IMR-90 (cell line): ENCODE results near the gene MTOR. TPM values are rescaled to one million over a fixed set of nuclear protein-coding genes. Genes with fewer than 3 reads are reported as not detected.

Source experiments
- ATAC-seq: fragments of 200-7000 bp; cut with Tn5 transposase; 2 replicates; pipeline ENCODE4 v1.9.1; 2020; ENCODE audit warnings: low read depth, mild to moderate bottlenecking, moderate library complexity
- BruUV-seq: library from RNA; stranded (reverse); fragments of 400-500 nt; replicated peaks from 2 replicates; lab custom pipeline; 2021; lab: Mats Ljungman, UMichigan
- CTCF ChIA-PET: fragments of 300-600 bp; formaldehyde crosslinking; extraction: SDS; loops from one replicate; lab custom pipeline; 2021; ENCODE audit warnings: antibody characterized with exemption; lab: Yijun Ruan, JAX
- POLR2A ChIA-PET: fragments of 300-600 bp; sonication (Branson Sonifier 250); formaldehyde crosslinking; loops from one replicate; lab custom pipeline; 2022; ENCODE audit warnings: antibody characterized with exemption; ENCODE audit not compliant: unreplicated experiment; lab: Charles Lee
- DNase-seq: peaks from one replicate; pipeline ENCODE4 v3.0.0; 2013
- H2AFZ ChIP-seq: replicated peaks from 2 replicates; pipeline ENCODE3; 2013; ENCODE audit warnings: low read length, mild to moderate bottlenecking; ENCODE audit not compliant: poor library complexity
- H2AK5ac ChIP-seq: 2 replicates; pipeline ENCODE4 v1.6.1; 2013; ENCODE audit warnings: low read depth, low read length, inconsistent platforms
- H2AK9ac ChIP-seq: replicated peaks from 2 replicates; pipeline ENCODE3; 2013; ENCODE audit warnings: mild to moderate bottlenecking, low read depth, low read length, moderate library complexity; ENCODE audit not compliant: poor library complexity
- H2BK120ac ChIP-seq: 2 replicates; pipeline ENCODE4 v1.6.1; 2013; ENCODE audit warnings: low read depth, low read length, inconsistent platforms
- H2BK15ac ChIP-seq: 3 replicates; pipeline ENCODE4 v1.6.1; 2013; ENCODE audit warnings: low read depth, low read length, inconsistent platforms
- H2BK20ac ChIP-seq: 2 replicates; pipeline ENCODE4 v1.6.1; 2013; ENCODE audit warnings: low read depth, mild to moderate bottlenecking, inconsistent platforms, low read length, moderate library complexity
- H2BK5ac ChIP-seq: 2 replicates; pipeline ENCODE4 v1.6.1; 2013; ENCODE audit warnings: mild to moderate bottlenecking, low read depth, low read length, inconsistent platforms; ENCODE audit not compliant: poor library complexity, severe bottlenecking
- H3K14ac ChIP-seq: replicated peaks from 2 replicates; pipeline ENCODE4 v1.6.1; 2013; ENCODE audit warnings: low read depth, low read length, inconsistent platforms
- H3K18ac ChIP-seq: 2 replicates; pipeline ENCODE4 v1.6.1; 2013; ENCODE audit warnings: low read depth, low read length, control low read depth
- H3K23ac ChIP-seq: 2 replicates; pipeline ENCODE4 v1.6.1; 2013; ENCODE audit warnings: low read depth, low read length, inconsistent platforms
- H3K27ac ChIP-seq: 2 replicates; pipeline ENCODE4 v1.5.1; 2013; ENCODE audit warnings: mild to moderate bottlenecking, control low read depth, low read length; ENCODE audit not compliant: insufficient read depth
- H3K27me3 ChIP-seq: 2 replicates; pipeline ENCODE4 v1.6.1; 2013; ENCODE audit warnings: low read length; ENCODE audit not compliant: control insufficient read depth, insufficient read depth
- H3K36me3 ChIP-seq: 2 replicates; pipeline ENCODE4 v1.6.1; 2013; ENCODE audit warnings: low read length, mixed read lengths; ENCODE audit not compliant: control insufficient read depth, insufficient read depth
- H3K4ac ChIP-seq: 2 replicates; pipeline ENCODE4 v1.6.1; 2013; ENCODE audit warnings: low read depth, low read length, inconsistent platforms
- H3K4me1 ChIP-seq: 2 replicates; pipeline ENCODE4 v1.6.1; 2013; ENCODE audit warnings: low read length, mixed read lengths; ENCODE audit not compliant: control insufficient read depth, insufficient read depth
- H3K4me2 ChIP-seq: 2 replicates; pipeline ENCODE4 v1.6.1; 2013; ENCODE audit warnings: low read depth, mild to moderate bottlenecking, control low read depth, low read length, moderate library complexity
- H3K4me3 ChIP-seq: 2 replicates; pipeline ENCODE4 v1.5.1; 2013; ENCODE audit warnings: low read depth, mild to moderate bottlenecking, control low read depth, low read length, moderate library complexity; ENCODE audit not compliant: insufficient read depth
- H3K56ac ChIP-seq: 2 replicates; pipeline ENCODE4 v1.6.1; 2013; ENCODE audit warnings: low read length, inconsistent platforms; ENCODE audit not compliant: insufficient read depth; ENCODE audit errors: extremely low read depth
- H3K79me1 ChIP-seq, 2 experiments: 2 replicates each; pipeline ENCODE4 v1.6.1; 2013; ENCODE audit warnings: low read length in 2 of 2, inconsistent platforms in 1 of 2, low read depth in 1 of 2
- H3K9ac ChIP-seq: 2 replicates; pipeline ENCODE4 v1.6.1; 2013; ENCODE audit warnings: low read depth, low read length, control low read depth
- H3K9me1 ChIP-seq: 2 replicates; pipeline ENCODE4 v1.6.1; 2013; ENCODE audit warnings: low read length, inconsistent platforms; ENCODE audit not compliant: insufficient read depth
- H3K9me3 ChIP-seq: 2 replicates; pipeline ENCODE4 v1.6.1; 2013; ENCODE audit warnings: low read length; ENCODE audit not compliant: control insufficient read depth, insufficient read depth
- H4K20me1 ChIP-seq: 2 replicates; pipeline ENCODE4 v1.6.1; 2013; ENCODE audit warnings: low read length, inconsistent platforms; ENCODE audit not compliant: insufficient read depth
- H4K5ac ChIP-seq: 2 replicates; pipeline ENCODE4 v1.6.1; 2013; ENCODE audit warnings: mild to moderate bottlenecking, low read depth, low read length, control low read depth
- H4K8ac ChIP-seq, 2 experiments: 2 replicates each; pipeline ENCODE4 v1.6.1; 2013; ENCODE audit warnings: low read depth in 2 of 2, low read length in 2 of 2, control low read depth in 1 of 2, inconsistent platforms in 1 of 2
- H4K91ac ChIP-seq: 2 replicates; pipeline ENCODE4 v1.6.1; 2013; ENCODE audit warnings: low read depth, low read length, inconsistent platforms; ENCODE audit not compliant: insufficient read depth
- CEBPB ChIP-seq: IDR thresholded peaks from 2 replicates; pipeline ENCODE4 v1.6.1; 2012; ENCODE audit warnings: low read depth, low read length, improper control_type of control experiment
- CHD1 ChIP-seq: IDR thresholded peaks from 2 replicates; pipeline ENCODE4 v1.6.1; 2012; ENCODE audit warnings: low read depth, low read length, improper control_type of control experiment
- MAFK ChIP-seq: IDR thresholded peaks from 2 replicates; pipeline ENCODE4 v1.6.1; 2012; ENCODE audit warnings: low read depth, low read length, improper control_type of control experiment
- MXI1 ChIP-seq: IDR thresholded peaks from 2 replicates; pipeline ENCODE4 v1.6.1; 2012; ENCODE audit warnings: low read depth, mild to moderate bottlenecking, low read length, moderate library complexity, borderline replicate concordance
- NFE2L2 ChIP-seq: fragments of 150-350 bp; IDR thresholded peaks from 2 replicates; pipeline ENCODE4 v1.6.1; 2016; ENCODE audit warnings: low read depth, mild to moderate bottlenecking, low read length
- POLR2A ChIP-seq: IDR thresholded peaks from 2 replicates; pipeline ENCODE4 v1.6.1; 2012; ENCODE audit warnings: mild to moderate bottlenecking, low read depth, low read length
- RAD21 ChIP-seq: IDR thresholded peaks from 2 replicates; pipeline ENCODE4 v1.6.1; 2012; ENCODE audit warnings: low read length, improper control_type of control experiment
- RCOR1 ChIP-seq: IDR thresholded peaks from 2 replicates; pipeline ENCODE4 v1.6.1; 2012; ENCODE audit warnings: mild to moderate bottlenecking, low read length, improper control_type of control experiment; ENCODE audit not compliant: insufficient replicate concordance
- RFX5 ChIP-seq: IDR thresholded peaks from 2 replicates; pipeline ENCODE4 v1.8.0; 2012; ENCODE audit warnings: low read depth, mild to moderate bottlenecking, low read length, moderate library complexity
- SMC3 ChIP-seq: fragments of 150-350 bp; IDR thresholded peaks from 2 replicates; pipeline ENCODE4 v1.6.1; 2016; ENCODE audit warnings: low read depth, mild to moderate bottlenecking, antibody characterized with exemption, low read length, moderate library complexity
- WGBS, 2 experiments: methylation state at CpG; one replicate each; pipeline versions ENCODE4 v1.1.5 to v1.1.7; 2013; ENCODE audit warnings: missing lambda C conversion rate in 2 of 2; ENCODE audit not compliant: insufficient read length in 1 of 2; ENCODE audit errors: extremely low coverage in 2 of 2; 5-methylcytosine and 5-hydroxymethylcytosine counted together
- dilution Hi-C: fragments of 300-500 bp; cut with HindIII; formaldehyde crosslinking; loops from one replicate; pipeline ENCODE4 v1.14.3; 2018; ENCODE audit warnings: low sequenced_read_pairs; ENCODE audit not compliant: unreplicated experiment
- in situ Hi-C: fragments of 300-500 bp; cut with MboI; formaldehyde crosslinking; loops from 3 replicates; pipeline ENCODE4 v1.14.3; 2019; ENCODE audit warnings: low sequenced_read_pairs, inconsistent platforms, mixed read lengths
- intact Hi-C: fragments of 100-400 bp; cut with micrococcal nuclease; formaldehyde crosslinking; loops from 2 replicates; pipeline ENCODE4 v1.10.0; 2022
- polyA plus RNA-seq, 3 experiments: library from polyadenylated mRNA; depleted of rRNA; stranded (reverse); fragments of >200 nt; gene quantifications; 2 replicates each; pipeline ENCODE4 v1.2.3, GENCODE V29; 2012; ENCODE audit warnings: low replicate concordance in 1 of 3
- total RNA-seq: library from RNA; depleted of rRNA; stranded (reverse); fragments of >200 nt; gene quantifications from 2 replicates; pipeline ENCODE4 v1.2.3, GENCODE V29; 2012
- TF ChIP-seq, protein P1 (sequence below): fragments of 150-350 bp; IDR thresholded peaks from 2 replicates; pipeline ENCODE4 v1.6.1; 2016; ENCODE audit warnings: low read depth, mild to moderate bottlenecking, low read length, moderate library complexity, borderline replicate concordance
- TF ChIP-seq, protein P2 (sequence below): fragments of 150-350 bp; IDR thresholded peaks from 2 replicates; pipeline ENCODE4 v1.6.1; 2017; ENCODE audit warnings: mild to moderate bottlenecking, antibody characterized with exemption, low read length, low read depth
- TF ChIP-seq, protein P3 (sequence below): conservative IDR thresholded peaks from 2 replicates; pipeline ENCODE4 v1.5.1; 2012; ENCODE audit warnings: mild to moderate bottlenecking, low read depth, low read length, improper control_type of control experiment

MTOR gene
- total and polyA plus RNA-seq, 2 of the 4 experiments (the other 2 are of a cell fraction), result 19.2 to 36.7 TPM

DNA sequence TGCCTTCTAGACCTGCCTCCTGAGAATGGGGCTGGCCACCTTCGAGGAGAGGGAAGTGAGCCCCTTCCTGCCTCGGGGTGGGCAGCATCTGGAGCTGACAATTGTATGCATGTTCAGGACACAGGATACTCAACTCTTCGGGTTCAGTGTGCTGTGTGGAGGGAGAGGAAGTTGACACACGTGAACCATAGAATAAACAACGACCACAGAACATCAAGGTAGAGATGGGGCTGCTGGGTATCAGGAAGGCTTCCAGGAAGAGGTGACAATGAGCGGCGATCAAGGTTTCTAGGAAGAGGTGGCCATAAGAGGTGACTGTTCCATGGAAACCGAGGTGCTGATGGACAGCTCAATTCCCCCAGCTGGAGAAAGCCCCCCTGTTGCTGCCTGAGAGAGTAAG, 32.6 kb upstream of the MTOR start:
- H2AK5ac ChIP-seq, result no peak overlapping the region
- H3K4me1 ChIP-seq, result no peaks in the 10 kb centered on the region; the same call in 1 of the 2 replicates
- no peak overlapping the region for H3K23ac ChIP-seq
- H3K4me2 ChIP-seq, result no peak overlapping the region
- H3K9ac ChIP-seq, result no peak overlapping the region
- no peak overlapping the region for H4K91ac ChIP-seq
- H4K5ac ChIP-seq, result no peak overlapping the region
- in situ Hi-C loops (no loop called here), intact Hi-C loops (no loop called here), dilution Hi-C loops (no loop called here)
- H3K4me3 ChIP-seq, result no peak overlapping the region
- TF ChIP-seq CEBPB (no peak), RFX5 (no peak), MAFK (no peak), POLR2A (no peak), RAD21 (no peak), RCOR1 (no peak), CHD1 (no peak), SMC3 (no peak), MXI1 (no peak), NFE2L2 (no peak)
- TF ChIP-seq, protein P1, sequence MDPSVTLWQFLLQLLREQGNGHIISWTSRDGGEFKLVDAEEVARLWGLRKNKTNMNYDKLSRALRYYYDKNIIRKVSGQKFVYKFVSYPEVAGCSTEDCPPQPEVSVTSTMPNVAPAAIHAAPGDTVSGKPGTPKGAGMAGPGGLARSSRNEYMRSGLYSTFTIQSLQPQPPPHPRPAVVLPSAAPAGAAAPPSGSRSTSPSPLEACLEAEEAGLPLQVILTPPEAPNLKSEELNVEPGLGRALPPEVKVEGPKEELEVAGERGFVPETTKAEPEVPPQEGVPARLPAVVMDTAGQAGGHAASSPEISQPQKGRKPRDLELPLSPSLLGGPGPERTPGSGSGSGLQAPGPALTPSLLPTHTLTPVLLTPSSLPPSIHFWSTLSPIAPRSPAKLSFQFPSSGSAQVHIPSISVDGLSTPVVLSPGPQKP, result no peak
- TF ChIP-seq, protein P2, sequence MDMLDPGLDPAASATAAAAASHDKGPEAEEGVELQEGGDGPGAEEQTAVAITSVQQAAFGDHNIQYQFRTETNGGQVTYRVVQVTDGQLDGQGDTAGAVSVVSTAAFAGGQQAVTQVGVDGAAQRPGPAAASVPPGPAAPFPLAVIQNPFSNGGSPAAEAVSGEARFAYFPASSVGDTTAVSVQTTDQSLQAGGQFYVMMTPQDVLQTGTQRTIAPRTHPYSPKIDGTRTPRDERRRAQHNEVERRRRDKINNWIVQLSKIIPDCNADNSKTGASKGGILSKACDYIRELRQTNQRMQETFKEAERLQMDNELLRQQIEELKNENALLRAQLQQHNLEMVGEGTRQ, result no peak
- TF ChIP-seq, protein P3, sequence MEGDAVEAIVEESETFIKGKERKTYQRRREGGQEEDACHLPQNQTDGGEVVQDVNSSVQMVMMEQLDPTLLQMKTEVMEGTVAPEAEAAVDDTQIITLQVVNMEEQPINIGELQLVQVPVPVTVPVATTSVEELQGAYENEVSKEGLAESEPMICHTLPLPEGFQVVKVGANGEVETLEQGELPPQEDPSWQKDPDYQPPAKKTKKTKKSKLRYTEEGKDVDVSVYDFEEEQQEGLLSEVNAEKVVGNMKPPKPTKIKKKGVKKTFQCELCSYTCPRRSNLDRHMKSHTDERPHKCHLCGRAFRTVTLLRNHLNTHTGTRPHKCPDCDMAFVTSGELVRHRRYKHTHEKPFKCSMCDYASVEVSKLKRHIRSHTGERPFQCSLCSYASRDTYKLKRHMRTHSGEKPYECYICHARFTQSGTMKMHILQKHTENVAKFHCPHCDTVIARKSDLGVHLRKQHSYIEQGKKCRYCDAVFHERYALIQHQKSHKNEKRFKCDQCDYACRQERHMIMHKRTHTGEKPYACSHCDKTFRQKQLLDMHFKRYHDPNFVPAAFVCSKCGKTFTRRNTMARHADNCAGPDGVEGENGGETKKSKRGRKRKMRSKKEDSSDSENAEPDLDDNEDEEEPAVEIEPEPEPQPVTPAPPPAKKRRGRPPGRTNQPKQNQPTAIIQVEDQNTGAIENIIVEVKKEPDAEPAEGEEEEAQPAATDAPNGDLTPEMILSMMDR, result no peak
- H3K14ac ChIP-seq, result no peak overlapping the region
- ChIA-PET POLR2A (no interaction called here), CTCF (no interaction called here)
- H2BK20ac ChIP-seq, result no peak overlapping the region
- H3K9me3 ChIP-seq, result no peaks in the 10 kb centered on the region
- peaks cover 8% of the 10 kb centered on the region; the same call in 1 of the 2 replicates for H3K9me1 ChIP-seq
- no peak overlapping the region for H2BK5ac ChIP-seq
- no peaks in the 10 kb centered on the region for H3K79me1 ChIP-seq
- no TSS peak for BruUV-seq
- no peak overlapping the region for H2BK15ac ChIP-seq
- H4K20me1 ChIP-seq, result peaks cover 8% of the 10 kb centered on the region; the same call in 1 of the 2 replicates
- 70% methylated on average over 5 of the region's 8 CpGs; no CpG with 5 or more reads in 1 of the 2 experiments for WGBS, 2 experiments
- H3K27ac ChIP-seq, result no peak overlapping the region
- H3K27me3 ChIP-seq, result no peaks in the 10 kb centered on the region
- H3K56ac ChIP-seq, result no peak overlapping the region
- no peak overlapping the region for H2BK120ac ChIP-seq
- H2AFZ ChIP-seq, result no peak overlapping the region
- H4K8ac ChIP-seq, result no peak overlapping the region
- H3K36me3 ChIP-seq, result peaks cover 5% of the 10 kb centered on the region; the same call in 1 of the 2 replicates
- H3K4ac ChIP-seq, result no peak overlapping the region
- H3K18ac ChIP-seq, result no peak overlapping the region
- DNase-seq (no peak), ATAC-seq (no peak)
- peak overlapping the region; percentile 16 for H2AK9ac ChIP-seq
